Activated CD8-positive, alpha-beta memory T cell treated with anti-CD3 and anti-CD28 coated beads, Interleukin-2, amount 50 U/mL, for 4 hours (primary cell): ENCODE data around the gene CYP21A2.
"Not testable (repeated sequence)": the region's sequence is repeated elsewhere in the genome, so short reads cannot be mapped to it uniquely, and the experiment has no call there.

Experiments
- DNase-seq: peaks from one replicate; pipeline ENCODE4 v3.0.0-alpha.2; 2020

Gene CYP21A2

GRCh38 chr6:32056254-32056653 lies 18.0 kb downstream of the CYP21A2 start:
- DNase-seq, result no peak

- no peak for DNase-seq
Measured at GRCh38 chr6:32057966-32058365, 19.8 kb downstream of the CYP21A2 start.

DNA sequence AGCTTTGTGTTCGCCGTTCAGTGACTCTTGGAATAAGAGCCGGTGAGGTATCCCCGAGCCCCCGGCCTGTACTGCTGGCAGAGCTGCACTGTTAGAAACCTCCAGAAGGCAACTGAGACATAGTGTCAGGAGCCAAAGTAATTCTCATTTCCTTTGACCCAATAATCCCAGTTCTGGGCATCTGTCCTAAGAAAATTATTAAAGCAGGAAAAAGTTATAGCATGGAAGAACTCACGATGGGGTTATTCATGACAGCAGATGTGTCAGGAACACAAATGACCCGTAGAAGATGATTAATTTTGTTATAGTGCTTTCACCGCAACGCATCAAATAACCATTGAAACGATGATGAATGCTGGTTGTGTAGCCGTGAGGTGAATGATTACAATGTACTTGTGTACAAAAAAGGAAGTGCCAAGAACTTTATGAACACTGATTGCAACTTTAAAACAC lies 20.3 kb downstream of the CYP21A2 start:
- no peak for DNase-seq

GRCh38 chr6:32060966-32061655 lies 22.9 kb downstream of the CYP21A2 start:
- DNase-seq, result no peak

GRCh38 chr6:32064706-32065105 lies 26.5 kb downstream of the CYP21A2 start:
- DNase-seq, result no peak

DNA sequence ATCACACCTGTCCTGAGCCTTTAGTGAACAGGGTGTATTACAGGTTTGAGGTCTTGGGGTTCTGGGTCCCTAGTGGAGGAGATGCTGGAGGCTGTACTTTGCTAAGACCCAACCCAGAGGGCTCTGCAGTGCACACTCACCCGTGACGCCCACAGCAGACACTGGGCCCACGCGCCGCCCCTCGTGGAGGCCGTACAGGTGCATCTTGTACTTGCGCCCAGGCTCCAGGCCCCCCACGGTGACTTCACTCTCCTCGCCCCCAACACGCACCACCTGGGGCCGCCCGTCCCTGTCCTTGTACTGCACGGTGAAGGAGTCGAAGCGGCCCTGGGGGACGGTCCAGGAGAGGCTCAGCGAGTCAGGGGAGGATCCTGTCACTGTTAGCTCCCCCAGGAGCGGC lies 29.3 kb downstream of the CYP21A2 start:
- DNase-seq, result not testable (repeated sequence)

DNA sequence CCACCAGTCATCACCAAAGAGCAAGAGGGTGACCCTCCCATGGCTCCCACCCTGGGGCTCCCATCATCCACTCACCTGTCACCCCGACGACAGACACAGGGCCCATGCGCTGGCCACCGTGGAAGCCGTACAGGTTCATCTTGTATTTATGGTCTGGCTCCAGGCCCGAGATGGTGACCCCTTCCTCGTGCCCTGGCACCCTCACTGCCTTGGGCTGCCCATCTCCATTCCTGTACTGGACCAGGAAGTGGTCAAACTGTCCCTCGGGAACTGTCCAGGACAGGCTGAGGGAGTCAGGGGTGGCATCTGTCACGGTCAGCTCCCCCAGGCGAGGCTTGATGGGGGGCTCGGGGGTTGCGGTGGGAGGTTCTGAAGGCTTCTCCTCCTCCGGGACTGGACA lies 30.1 kb downstream of the CYP21A2 start:
- DNase-seq, result not testable (repeated sequence)

DNA sequence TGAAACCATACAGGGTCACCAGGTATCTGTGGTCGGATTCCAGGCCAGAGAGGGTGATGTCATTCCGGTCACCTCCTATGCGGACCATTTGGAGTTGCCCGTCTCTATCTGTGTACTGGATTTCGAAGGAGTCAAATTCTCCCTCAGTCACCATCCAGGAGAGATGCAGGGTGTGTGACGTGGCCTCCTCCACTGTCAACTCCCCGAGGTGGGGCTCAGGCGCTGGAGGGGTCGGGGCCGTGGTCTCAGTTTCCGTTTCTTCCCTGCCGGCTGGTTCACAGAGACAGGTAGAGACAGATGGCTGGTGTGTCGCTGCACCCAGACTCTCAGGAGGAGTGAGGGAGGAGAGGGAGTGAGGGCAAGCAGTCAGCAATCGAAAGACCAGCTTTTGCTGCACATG lies 30.7 kb downstream of the CYP21A2 start:
- no peak for DNase-seq

GRCh38 chr6:32069460-32069859 lies 31.2 kb downstream of the CYP21A2 start:
- no peak for DNase-seq

DNA sequence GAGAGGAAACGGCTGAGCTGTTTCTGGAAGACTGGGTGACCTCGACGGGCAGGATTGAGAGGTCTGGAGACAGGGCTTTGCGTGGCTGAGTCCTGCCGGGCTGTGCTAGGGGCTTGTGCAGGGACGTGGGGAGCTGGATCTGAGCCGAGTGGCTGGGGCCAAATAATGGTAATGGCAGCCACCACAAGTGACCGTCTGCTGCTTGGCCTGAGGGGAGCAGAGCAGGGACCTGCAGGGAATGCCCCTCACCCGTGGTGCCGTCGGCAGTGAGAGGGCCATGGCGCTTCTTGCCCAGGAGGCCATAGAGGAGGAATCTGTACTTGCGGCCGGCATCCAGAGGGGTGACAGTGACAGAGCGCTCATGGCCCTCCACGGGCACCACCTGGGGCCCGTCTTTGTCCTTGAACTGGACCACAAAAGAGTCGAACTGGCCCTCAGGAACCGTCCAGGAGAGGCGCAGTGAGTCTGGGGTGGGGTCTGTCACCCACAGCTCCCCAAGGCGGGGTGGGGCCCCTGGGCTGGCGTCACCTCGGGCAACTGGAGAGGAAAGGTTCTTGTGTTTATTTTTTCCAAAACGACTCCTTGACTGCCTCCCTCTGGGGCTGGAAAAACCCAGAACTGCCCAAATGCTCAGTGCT lies 31.8 kb downstream of the CYP21A2 start:
- no peak for DNase-seq

- DNase-seq, result no peak
Measured at GRCh38 chr6:32070814-32071543, 32.8 kb downstream of the CYP21A2 start.

- no peak for DNase-seq
Measured at GRCh38 chr6:32073101-32073500, 34.9 kb downstream of the CYP21A2 start.

- no peak for DNase-seq
Measured at GRCh38 chr6:32073613-32074012, 35.4 kb downstream of the CYP21A2 start.

DNA sequence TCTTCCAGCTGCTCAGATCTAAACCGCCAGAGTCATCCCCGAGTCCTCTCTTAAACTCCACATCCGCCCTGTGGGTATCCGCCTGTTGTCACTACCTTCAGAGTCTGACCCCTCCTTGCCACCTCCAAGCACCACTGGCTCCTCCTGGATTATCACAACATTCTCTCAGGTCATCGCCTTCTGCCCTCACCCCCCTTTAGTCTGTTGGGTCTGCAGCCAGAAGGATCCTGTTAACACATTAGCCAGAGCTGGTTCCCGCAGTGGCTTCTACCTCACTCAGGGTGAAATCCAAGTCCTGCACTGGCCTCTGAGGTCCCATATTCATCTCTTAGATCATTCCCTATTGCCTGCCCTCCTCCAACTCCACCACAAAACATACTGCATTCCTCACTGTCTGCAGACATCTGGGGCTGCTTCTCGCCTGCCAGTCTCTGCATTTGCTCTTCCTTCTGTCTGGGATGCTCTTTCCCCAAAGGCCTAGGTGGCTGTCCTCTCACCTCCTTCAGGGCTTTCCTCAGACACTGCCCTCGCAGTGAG lies 36.8 kb downstream of the CYP21A2 start:
- DNase-seq, result no peak

DNA sequence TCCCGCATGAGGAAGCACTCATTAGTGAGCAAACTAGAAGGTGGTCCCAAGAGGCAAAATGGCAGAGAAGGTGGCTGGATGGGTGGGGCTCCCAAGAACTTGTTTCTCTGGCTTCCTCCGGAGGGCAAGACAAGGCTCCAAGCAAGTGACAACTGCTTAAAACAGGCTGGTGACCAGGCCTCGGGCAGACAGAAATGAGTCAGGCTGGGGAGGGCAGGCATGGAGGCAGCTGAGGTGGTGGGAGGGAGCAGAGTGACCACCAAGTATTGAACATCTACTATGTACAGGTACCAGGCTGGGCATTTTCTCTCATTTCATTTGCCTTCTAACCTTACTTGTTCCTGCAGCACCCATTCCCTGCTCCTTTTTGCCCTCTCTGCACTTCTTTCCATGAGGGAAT lies 37.6 kb downstream of the CYP21A2 start:
- no peak for DNase-seq

DNA sequence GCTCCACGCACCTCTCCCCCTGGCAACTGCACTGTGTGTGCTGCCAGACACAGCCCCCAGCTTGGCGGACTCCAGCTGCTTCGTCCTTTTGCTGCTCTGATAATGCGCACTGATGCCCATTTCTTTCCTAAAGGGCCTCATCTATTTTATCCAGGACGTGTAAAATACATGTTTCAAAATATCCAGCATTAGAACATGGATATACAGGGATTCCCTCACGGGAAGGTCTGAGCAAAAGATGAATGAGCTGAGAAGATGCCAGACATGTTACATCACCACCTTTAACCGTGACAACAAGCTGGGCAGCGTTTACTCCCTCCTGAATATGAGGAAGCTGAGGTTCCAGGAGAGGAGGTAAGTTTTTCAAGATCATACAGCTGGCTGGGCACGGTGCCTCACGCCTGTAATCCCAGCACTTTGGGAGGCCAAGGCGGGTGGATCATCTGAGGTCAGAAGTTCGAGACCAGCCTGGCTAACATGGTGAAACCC lies 38.1 kb downstream of the CYP21A2 start:
- DNase-seq, result no peak

DNA sequence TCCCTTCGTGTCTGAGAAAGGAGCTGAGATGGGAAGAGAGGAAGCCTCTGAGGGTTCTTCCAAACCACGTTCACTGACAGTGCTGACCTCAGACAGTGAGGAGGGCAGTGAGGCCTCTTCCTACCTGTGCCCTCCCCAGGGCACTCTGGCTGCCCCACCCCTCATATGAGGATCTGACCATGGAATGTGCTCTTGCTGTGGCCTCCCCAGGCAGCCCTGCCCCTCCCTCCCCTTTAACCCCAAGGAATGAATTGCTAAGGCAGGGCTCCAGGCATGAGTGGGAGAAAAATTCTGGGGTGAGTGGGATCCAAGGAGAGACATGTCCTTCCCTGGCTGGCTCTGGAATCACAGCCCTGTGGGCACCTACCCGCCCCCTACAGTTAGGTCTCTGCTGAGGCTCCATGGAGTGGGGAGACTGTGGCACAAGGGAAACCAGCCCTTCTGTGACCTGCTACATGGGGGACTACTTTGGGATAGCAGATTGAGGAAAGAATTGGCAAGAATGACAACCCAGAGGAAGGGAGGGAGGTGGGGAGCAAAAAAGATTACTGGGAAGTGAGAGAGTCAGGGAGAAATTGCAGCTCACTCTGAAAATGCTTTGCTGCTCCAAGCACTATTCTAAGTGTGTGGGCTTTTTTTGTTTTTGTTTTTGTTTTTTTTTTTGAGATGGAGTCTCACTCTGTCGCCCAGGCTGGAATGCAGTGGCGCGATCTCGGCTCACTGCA lies 41.5 kb downstream of the CYP21A2 start:
- DNase-seq, result no peak

- no peak for DNase-seq
Measured at GRCh38 chr6:32081168-32081990, 43.2 kb downstream of the CYP21A2 start.

DNA sequence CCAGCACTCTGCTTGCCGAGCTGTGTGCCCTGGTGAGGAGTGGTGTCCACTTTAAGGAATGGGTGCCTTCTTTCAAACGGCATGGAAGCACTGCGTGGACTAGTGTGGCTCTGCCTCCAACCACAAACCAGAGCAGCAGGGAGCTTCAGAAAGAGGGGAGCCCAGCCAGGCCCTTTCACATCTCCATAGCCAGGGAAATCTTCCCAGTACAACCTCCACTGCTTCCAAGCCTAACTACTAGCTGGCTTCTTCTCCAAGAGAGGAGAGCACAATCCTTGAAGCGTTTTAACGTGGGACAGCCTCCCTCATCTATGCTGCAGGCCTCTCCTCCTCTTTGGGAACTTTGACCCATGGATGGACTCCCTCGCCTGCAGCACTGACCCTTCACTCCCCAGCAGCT lies 44.3 kb downstream of the CYP21A2 start:
- DNase-seq, result no peak

GRCh38 chr6:32082935-32083334 lies 44.7 kb downstream of the CYP21A2 start:
- DNase-seq, result no peak

- no peak for DNase-seq
Measured at GRCh38 chr6:32083812-32084768, 45.9 kb downstream of the CYP21A2 start.
